KMS-11 (cell line): ENCODE results near the gene C18orf54.

Source experiments
- H2AFZ ChIP-seq: fragments of 200-600 bp; sonication (generic); 2 replicates; pipeline ENCODE4 v1.6.1; 2016; ENCODE audit warnings: antibody characterized with exemption, mixed run types, low read depth
- H3K27ac ChIP-seq: fragments of 200-600 bp; sonication (generic); 2 replicates; pipeline ENCODE4 v1.6.1; 2016; ENCODE audit warnings: mild to moderate bottlenecking, mixed run types
- H3K27me3 ChIP-seq: fragments of 200-600 bp; sonication (generic); 2 replicates; pipeline ENCODE4 v1.6.1; 2017; ENCODE audit warnings: mild to moderate bottlenecking, low read depth, mixed run types, moderate library complexity; ENCODE audit not compliant: insufficient read depth
- H3K36me3 ChIP-seq: fragments of 200-600 bp; sonication (generic); 2 replicates; pipeline ENCODE4 v1.6.1; 2017; ENCODE audit warnings: mild to moderate bottlenecking, mixed run types; ENCODE audit not compliant: insufficient read depth
- H3K4me1 ChIP-seq: fragments of 200-600 bp; sonication (generic); 2 replicates; pipeline ENCODE4 v1.6.1; 2016; ENCODE audit warnings: mild to moderate bottlenecking, low read depth, mixed run types; ENCODE audit not compliant: poor library complexity, severe bottlenecking
- H3K4me2 ChIP-seq: fragments of 200-600 bp; sonication (generic); 2 replicates; pipeline ENCODE4 v1.7.0; 2016; ENCODE audit warnings: mild to moderate bottlenecking, mixed run types
- H3K4me3 ChIP-seq: fragments of 200-600 bp; sonication (generic); IDR thresholded peaks from 2 replicates; pipeline ENCODE4 v1.6.1; 2017; ENCODE audit warnings: low read depth, low read length, mixed read lengths; ENCODE audit not compliant: insufficient read depth
- H3K79me2 ChIP-seq: fragments of 200-600 bp; sonication (generic); 2 replicates; pipeline ENCODE4 v1.6.1; 2016; ENCODE audit warnings: low read depth, mixed run types; ENCODE audit not compliant: insufficient read depth
- H3K9ac ChIP-seq: fragments of 200-600 bp; sonication (generic); 2 replicates; pipeline ENCODE4 v1.6.1; 2016; ENCODE audit warnings: mild to moderate bottlenecking, mixed run types
- H4K20me1 ChIP-seq: fragments of 200-600 bp; sonication (generic); 2 replicates; pipeline ENCODE4 v1.6.1; 2016; ENCODE audit warnings: mild to moderate bottlenecking, mixed run types; ENCODE audit not compliant: insufficient read depth
- CTCF ChIP-seq: fragments of 200-600 bp; sonication (generic); conservative IDR thresholded peaks from 2 replicates; pipeline ENCODE4 v1.6.1; 2017; ENCODE audit warnings: low read depth, mild to moderate bottlenecking, antibody characterized with exemption, low read length, moderate library complexity, mixed read lengths

The C18orf54 gene

GRCh38 chr18:54387631-54388030 lies 29.9 kb downstream of the C18orf54 start:
- Histone ChIP-seq H3K27me3 (no peaks in the 10 kb centered on the region), H2AFZ (no peak overlapping the region), H3K27ac (no peak overlapping the region), H3K4me3 (no peak overlapping the region), H3K36me3 (no peaks in the 10 kb centered on the region), H4K20me1 (no peaks in the 10 kb centered on the region), H3K9ac (no peak overlapping the region), H3K79me2 (no peaks in the 10 kb centered on the region), H3K4me2 (0 out of 2 replicates have a peak overlapping the region, but pooled peaks have one; percentile 53), H3K4me1 (peaks cover 27% of the 10 kb centered on the region)
- no peak for TF ChIP-seq CTCF

DNA sequence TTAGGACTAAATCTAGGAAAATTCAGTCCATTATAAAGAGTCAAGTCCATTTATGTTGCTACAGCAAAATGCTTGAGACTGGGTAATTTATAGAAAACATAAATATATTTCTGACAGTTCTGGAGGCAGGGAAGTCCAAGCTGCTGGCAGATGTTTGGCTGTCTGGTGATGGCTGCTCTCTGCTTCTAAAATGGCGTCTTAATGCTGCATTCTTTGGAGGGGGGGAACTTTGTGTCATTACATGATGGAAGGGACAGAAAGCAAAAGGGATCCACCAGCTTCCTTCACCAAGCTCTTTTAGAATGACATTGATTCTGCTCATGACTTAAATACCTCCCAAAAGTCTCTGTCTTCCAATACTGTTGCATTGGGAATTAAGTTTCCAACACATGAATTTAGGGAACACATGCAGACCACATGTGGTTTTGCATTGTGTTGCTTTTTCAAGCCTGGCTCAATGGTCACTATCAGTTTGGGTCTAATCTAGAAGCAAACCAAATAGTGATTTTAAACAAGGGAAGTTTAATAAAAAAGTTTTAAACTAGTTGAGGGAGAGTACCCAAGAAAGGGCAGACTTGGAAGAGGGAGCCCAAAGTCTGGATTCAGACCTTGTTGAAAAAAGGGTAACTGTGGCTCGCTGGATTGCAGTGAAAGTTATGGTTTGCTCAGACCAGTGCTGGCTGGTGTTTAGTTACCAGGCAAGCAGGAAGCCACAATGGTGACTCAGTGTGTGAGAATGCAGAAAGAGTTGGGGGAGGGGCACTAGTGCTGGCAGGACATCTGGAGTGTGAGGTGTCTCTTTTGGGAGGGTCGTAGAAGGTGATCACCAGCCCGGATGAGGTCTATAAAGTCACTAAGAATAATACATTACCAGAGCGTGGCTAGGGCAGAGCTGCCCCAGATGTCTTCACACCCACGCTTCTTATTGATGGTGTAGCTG lies 30.8 kb downstream of the C18orf54 start:
- H3K9ac ChIP-seq = no peak overlapping the region
- H2AFZ ChIP-seq = no peak overlapping the region
- TF ChIP-seq CTCF = no peak
- peaks cover 27% of the 10 kb centered on the region for H3K4me1 ChIP-seq
- H3K4me3 ChIP-seq = no peak overlapping the region
- H3K27me3 ChIP-seq = no peaks in the 10 kb centered on the region
- no peak overlapping the region for H3K27ac ChIP-seq
- H3K4me2 ChIP-seq = peak overlapping the region; percentile 53
- no peaks in the 10 kb centered on the region for H4K20me1 ChIP-seq
- H3K79me2 ChIP-seq = no peaks in the 10 kb centered on the region
- no peaks in the 10 kb centered on the region for H3K36me3 ChIP-seq

GRCh38 chr18:54389143-54389505 lies 31.4 kb downstream of the C18orf54 start:
- H3K79me2 ChIP-seq = no peaks in the 10 kb centered on the region
- no peaks in the 10 kb centered on the region for H3K27me3 ChIP-seq
- no peak overlapping the region for H3K4me3 ChIP-seq
- no peak overlapping the region for H3K9ac ChIP-seq
- H3K27ac ChIP-seq = no peak overlapping the region
- H4K20me1 ChIP-seq = no peaks in the 10 kb centered on the region
- H3K4me1 ChIP-seq = peaks cover 27% of the 10 kb centered on the region
- peak overlapping the region; percentile 53 for H3K4me2 ChIP-seq
- H2AFZ ChIP-seq = no peak overlapping the region
- no peaks in the 10 kb centered on the region for H3K36me3 ChIP-seq
- no peak for TF ChIP-seq CTCF

DNA sequence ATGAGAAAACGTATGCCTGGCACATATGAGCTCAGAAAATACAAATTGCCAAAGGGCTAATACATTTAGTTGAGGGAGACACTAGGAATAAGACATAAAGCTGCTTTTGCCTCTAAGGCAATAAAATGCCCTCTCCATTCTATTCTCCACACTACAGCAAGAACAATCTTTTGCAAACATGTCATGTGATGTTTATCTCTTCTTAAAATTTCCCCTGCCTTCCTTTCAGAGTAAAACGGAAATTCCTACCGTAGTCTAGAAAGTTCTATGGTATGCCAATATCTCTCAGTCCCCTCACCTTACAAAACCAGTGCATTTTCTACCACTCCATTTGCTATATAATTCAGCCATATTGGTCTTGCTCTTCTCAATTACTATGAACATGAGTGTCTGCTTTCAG lies 33.1 kb downstream of the C18orf54 start:
- no peak overlapping the region for H3K9ac ChIP-seq
- H3K4me2 ChIP-seq = no peak overlapping the region
- H3K36me3 ChIP-seq = no peaks in the 10 kb centered on the region
- H3K27ac ChIP-seq = no peak overlapping the region
- TF ChIP-seq CTCF = no peak
- H3K4me3 ChIP-seq = no peak overlapping the region
- no peaks in the 10 kb centered on the region for H3K27me3 ChIP-seq
- H3K79me2 ChIP-seq = no peaks in the 10 kb centered on the region
- peaks cover 27% of the 10 kb centered on the region for H3K4me1 ChIP-seq
- no peaks in the 10 kb centered on the region for H4K20me1 ChIP-seq
- H2AFZ ChIP-seq = no peak overlapping the region
